Activated CD8-positive, alpha-beta T cell treated with anti-CD3 and anti-CD28 coated beads for 36 hours (primary cell): ENCODE data around the gene CDK15. TPM values are rescaled to one million over a fixed set of nuclear protein-coding genes. Genes with fewer than 3 reads are reported as not detected.

Source experiments
- ATAC-seq: fragments of 200-7000 bp; cut with Tn5 transposase; one replicate; pipeline ENCODE4 v1.10.0; 2021; ENCODE audit warnings: mild to moderate bottlenecking, moderate library complexity
- CTCF ChIA-PET: fragments of 350-600 bp; sonication (Branson Sonifier 250); formaldehyde crosslinking; loops from one replicate; lab custom pipeline; 2021; ENCODE audit warnings: antibody characterized with exemption; lab: Charles Lee
- POLR2A ChIA-PET: fragments of 350-600 bp; sonication (Branson Sonifier 250); formaldehyde crosslinking; loops from one replicate; lab custom pipeline; 2021; ENCODE audit warnings: antibody characterized with exemption; lab: Charles Lee
- DNase-seq: peaks from one replicate; pipeline ENCODE4 v3.0.0-alpha.2; 2020
- H3K27ac Mint-ChIP-seq: one replicate; pipeline ENCODE4 v1.8.0; 2021; ENCODE audit warnings: mild to moderate bottlenecking, mixed read lengths
- H3K27me3 Mint-ChIP-seq: one replicate; pipeline ENCODE4 v1.8.0; 2021; ENCODE audit warnings: mixed read lengths
- H3K36me3 Mint-ChIP-seq: one replicate; pipeline ENCODE4 v1.8.0; 2021; ENCODE audit warnings: low read depth, mixed read lengths
- H3K4me1 Mint-ChIP-seq: one replicate; pipeline ENCODE4 v1.8.0; 2021; ENCODE audit warnings: low read depth, mixed read lengths
- H3K4me3 Mint-ChIP-seq: one replicate; pipeline ENCODE4 v1.8.0; 2021; ENCODE audit warnings: mild to moderate bottlenecking, moderate library complexity, mixed read lengths
- H3K9me3 Mint-ChIP-seq: one replicate; pipeline ENCODE4 v1.8.0; 2021; ENCODE audit warnings: mixed read lengths
- CTCF ChIP-seq: fragments of 200-600 bp; IDR thresholded peaks from one replicate; pipeline ENCODE4 v1.8.0; 2022; ENCODE audit warnings: antibody characterized with exemption, mild to moderate bottlenecking
- intact Hi-C: fragments of 100-400 bp; cut with micrococcal nuclease; formaldehyde crosslinking; loops from one replicate; pipeline ENCODE4 v1.10.0; 2022
- total RNA-seq, 2 experiments: library from RNA; stranded (reverse); gene quantifications; one replicate each; pipeline ENCODE4 v1.2.3, GENCODE V29; 2021

CDK15 gene
- total RNA-seq, 2 experiments from 2014 or later: not detected

DNA sequence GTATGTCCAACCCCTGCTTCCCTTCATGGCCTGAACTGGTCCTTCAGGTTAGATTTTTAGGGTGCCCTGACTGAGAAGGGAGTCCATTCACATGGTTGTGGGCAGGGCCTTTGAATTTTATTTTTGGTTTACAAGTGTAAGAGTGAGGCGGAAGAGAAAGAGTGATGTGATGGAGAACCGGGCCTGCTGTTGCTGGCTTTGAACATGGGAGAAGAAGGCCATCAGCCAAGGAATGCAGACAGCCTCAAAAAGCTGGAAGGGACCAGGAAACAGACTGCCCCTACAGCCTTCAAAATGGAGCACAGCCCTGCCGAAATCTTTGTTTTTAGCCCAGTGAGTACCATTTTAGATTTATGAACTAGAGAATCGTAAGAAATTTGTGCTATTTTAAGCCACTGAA lies 105.0 kb downstream of the CDK15 start:
- no peaks in the 10 kb centered on the region for H3K36me3 Mint-ChIP-seq
- H3K27ac Mint-ChIP-seq: no peak overlapping the region
- ATAC-seq (no peak), DNase-seq (no peak)
- intact Hi-C loops: no loop called here
- TF ChIP-seq CTCF: no peak
- H3K4me1 Mint-ChIP-seq: peaks cover 7% of the 10 kb centered on the region
- no peaks in the 10 kb centered on the region for H3K9me3 Mint-ChIP-seq
- peaks cover 3% of the 10 kb centered on the region for H3K27me3 Mint-ChIP-seq
- ChIA-PET CTCF (no interaction called here), POLR2A (interaction anchor here (0.6 kb wide), 1 partner anchor 90 kb away, joined by 5 read pairs; no protein-coding TSS in a partner anchor)
- no peak overlapping the region for H3K4me3 Mint-ChIP-seq

- peaks cover 7% of the 10 kb centered on the region for H3K4me1 Mint-ChIP-seq
- H3K9me3 Mint-ChIP-seq: no peaks in the 10 kb centered on the region
- no peak overlapping the region for H3K27ac Mint-ChIP-seq
- H3K4me3 Mint-ChIP-seq: no peak overlapping the region
- ChIA-PET POLR2A (no interaction called here), CTCF (interaction anchor here (0.9 kb wide), 1 partner anchor 52 kb away, joined by 5 read pairs; no protein-coding TSS in a partner anchor)
- intact Hi-C loops: no loop called here
- TF ChIP-seq CTCF: no peak
- no peaks in the 10 kb centered on the region for H3K27me3 Mint-ChIP-seq
- DNase-seq: no peak
- no peaks in the 10 kb centered on the region for H3K36me3 Mint-ChIP-seq
- no peak for ATAC-seq
Observed at GRCh38 chr2:201913201-201913600, 106.9 kb downstream of the CDK15 start.

- no peak for TF ChIP-seq CTCF
- no peaks in the 10 kb centered on the region for H3K4me1 Mint-ChIP-seq
- H3K27me3 Mint-ChIP-seq: no peaks in the 10 kb centered on the region
- CTCF ChIA-PET: no interaction called here
- ATAC-seq (no peak), DNase-seq (no peak)
- intact Hi-C loops: no loop called here
- H3K27ac Mint-ChIP-seq: no peak overlapping the region
- no peaks in the 10 kb centered on the region for H3K9me3 Mint-ChIP-seq
- POLR2A ChIA-PET: no interaction called here
- H3K4me3 Mint-ChIP-seq: no peak overlapping the region
- no peaks in the 10 kb centered on the region for H3K36me3 Mint-ChIP-seq
Observed at GRCh38 chr2:201915446-201915845, 109.1 kb downstream of the CDK15 start.

DNA sequence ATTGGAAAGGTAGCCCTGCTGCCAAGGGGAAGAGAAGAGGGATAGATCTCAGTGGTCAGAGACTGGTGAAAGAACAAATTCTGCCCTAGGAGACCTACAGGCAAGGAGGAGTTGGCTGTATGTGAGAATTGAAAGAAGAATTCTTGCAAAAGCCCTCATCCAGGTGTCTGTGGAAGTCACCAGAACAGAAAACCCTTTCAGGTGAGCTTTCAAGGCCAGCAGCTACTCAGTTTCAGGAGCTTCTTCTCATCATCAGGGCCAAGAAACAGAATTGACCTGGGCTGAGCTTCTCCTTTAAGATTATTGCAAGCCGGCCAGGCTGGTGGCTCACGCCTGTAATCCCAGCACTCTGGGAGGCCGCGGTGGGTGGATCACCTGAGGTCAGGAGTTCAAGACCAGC lies 110.2 kb downstream of the CDK15 start:
- POLR2A ChIA-PET: no interaction called here

More for the DNA sequence above, 110.2 kb downstream of the CDK15 start:
- DNase-seq: no peak
- H3K27ac Mint-ChIP-seq: no peak overlapping the region
- no peak for TF ChIP-seq CTCF
- no peak for ATAC-seq
- CTCF ChIA-PET: no interaction called here
- H3K4me1 Mint-ChIP-seq: no peaks in the 10 kb centered on the region
- H3K9me3 Mint-ChIP-seq: no peaks in the 10 kb centered on the region
- no peaks in the 10 kb centered on the region for H3K36me3 Mint-ChIP-seq
- no peak overlapping the region for H3K4me3 Mint-ChIP-seq
- no peaks in the 10 kb centered on the region for H3K27me3 Mint-ChIP-seq
- intact Hi-C loops: no loop called here
